ENCODE results near the gene ANKRD33B.

GRCh38 chr5:10705747-10706146 lies 141.9 kb downstream of the ANKRD33B start:
- TF ChIP-seq CTCF (IDR thresholded peaks at IDR 0.05) = no peak
- TF ChIP-seq POLR2A (IDR thresholded peaks at IDR 0.05) = no peak
- TF ChIP-seq POLR2AphosphoS5 (IDR thresholded peaks at IDR 0.05) = no peak

Measured in upper lobe of left lung (tissue), 4 donors.